NCI-H524 treated with DMSO at 0.1 percent for 48 hours (cell line): ENCODE measurements around the gene KLK11.
"Not testable (repeated sequence)": the region's sequence is repeated elsewhere in the genome, so short reads cannot be mapped to it uniquely, and the experiment has no call there.

Experiments
- DNase-seq: peaks from one replicate; lab custom pipeline; 2025; lab: John Stamatoyannopoulos, UW

The KLK11 gene

DNA sequence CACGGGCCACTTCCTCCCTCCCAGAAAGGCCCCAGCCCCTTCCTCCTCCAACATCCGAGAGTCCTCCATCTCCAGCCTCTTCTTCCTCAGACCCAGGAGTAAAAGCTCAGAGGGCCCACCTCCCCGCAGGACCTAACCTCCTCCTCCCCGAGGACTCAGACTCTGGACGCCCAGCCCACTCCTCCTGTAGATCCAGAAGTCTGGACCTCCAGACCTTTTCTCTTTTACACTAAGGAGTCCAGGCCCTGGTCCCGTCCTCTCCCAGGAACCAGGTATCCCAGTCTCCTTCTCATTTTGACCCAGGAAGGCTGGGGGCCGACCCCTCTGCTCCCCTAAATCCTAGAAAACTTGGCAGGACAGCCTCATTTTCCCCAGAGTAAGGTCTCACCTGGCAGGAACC, 23.1 kb downstream of the KLK11 start:
- no peak for DNase-seq

DNA sequence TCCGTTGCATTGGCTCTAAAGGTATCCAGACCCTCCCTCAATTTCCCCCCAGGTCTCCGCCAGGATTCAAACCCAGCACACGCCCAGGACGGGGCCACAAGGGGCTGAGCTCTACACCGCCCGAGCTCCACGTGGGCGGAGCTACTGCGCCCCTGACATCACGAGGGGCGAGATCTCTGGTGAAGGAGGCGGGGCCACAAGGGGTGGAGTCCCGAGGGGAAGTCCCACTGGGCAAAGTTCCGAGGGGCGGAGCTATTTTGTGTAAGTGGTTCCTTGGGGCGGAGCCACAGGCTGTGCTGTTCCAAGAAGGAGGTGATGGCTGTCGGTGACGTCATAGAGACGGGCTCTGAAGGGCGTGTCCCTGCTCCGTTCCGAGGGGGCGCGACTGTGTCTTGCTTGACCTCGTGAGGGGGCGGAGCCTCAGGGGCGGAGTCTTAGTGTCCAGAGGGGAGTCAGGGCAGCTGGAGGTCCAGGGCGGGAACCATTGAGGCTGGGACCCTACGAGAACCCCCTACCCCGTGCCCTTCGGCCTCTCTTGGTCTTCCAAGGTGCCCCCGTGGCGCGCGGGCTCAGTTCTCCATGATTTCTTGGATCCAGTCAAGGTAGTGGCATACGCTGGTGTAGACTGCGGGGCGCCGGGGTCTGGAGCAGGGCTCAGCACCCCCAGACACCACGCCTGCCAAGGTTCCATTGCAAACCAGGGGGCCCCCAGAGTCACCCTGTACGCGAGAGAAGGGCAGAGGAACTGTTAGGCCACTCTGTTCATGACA, 23.7 kb downstream of the KLK11 start:
- no peak for DNase-seq

DNA sequence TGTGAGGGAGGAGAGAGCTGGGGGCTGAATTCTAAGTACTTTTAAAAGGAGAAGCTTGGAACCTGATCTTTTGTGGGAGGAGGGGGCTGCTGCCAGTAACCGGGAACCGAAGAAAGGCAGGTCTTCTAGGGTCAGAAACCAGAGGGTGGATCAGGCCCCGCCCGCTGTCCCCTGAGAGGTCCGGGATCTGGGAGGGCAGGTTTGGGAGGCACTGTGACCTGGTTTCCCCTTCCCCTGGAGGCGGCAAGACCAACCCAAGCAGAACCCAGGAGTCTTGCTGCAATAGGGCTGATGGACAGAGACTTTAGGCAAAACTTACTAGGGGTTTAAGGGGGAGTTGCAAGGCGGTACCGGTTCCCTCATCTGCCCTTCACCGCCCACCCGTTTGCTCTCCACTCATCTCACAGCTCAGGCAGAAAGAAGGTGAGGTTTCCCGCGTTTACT, 24.3 kb downstream of the KLK11 start:
- DNase-seq: no peak

DNA sequence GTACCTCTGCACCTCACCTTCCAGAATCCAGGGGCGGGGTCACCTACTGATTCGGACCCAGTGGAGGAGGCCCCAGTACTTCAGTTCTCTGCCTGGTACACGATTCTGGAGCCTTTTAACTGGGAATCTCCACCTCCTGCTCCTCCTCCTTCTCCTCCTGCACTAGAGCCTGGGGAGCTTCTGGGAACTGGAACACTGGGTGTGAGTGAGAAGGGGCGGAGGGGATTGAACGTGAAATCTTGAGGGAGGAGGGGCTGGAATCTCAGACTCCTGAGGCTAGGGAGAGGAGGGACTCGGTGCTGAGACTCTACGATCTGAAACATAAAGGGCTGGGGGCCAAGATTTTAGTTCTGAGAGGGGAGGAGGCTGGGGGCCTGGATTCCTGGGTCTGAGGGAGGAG, 24.9 kb downstream of the KLK11 start, which contains the start of gene KLK8:
TSS of gene KLK8 (minus strand) at position 90 of the 400 bp plus-strand sequence. CDS start 437 bp downstream, outside the sequence.
- no peak for DNase-seq

DNA sequence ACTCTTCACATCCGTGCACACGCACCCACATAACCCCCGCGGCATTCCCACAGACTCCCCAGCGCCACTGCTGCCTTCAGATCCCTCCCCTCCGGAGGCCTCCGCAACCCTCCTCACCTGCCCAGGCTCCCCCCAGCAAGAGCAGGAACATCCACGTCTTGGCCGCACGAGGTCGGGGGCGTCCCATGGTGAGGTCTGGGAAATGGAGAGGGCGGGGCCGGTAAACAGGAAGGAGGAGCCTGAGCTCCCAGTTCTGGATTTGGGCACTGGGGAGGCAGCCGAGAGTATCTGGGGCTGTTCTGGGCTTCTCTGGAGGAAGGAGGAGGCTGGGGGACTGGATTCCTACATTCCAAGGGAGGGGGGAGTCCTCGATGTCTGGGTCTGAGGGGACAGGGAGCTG, 25.4 kb downstream of the KLK11 start:
- no peak for DNase-seq

DNA sequence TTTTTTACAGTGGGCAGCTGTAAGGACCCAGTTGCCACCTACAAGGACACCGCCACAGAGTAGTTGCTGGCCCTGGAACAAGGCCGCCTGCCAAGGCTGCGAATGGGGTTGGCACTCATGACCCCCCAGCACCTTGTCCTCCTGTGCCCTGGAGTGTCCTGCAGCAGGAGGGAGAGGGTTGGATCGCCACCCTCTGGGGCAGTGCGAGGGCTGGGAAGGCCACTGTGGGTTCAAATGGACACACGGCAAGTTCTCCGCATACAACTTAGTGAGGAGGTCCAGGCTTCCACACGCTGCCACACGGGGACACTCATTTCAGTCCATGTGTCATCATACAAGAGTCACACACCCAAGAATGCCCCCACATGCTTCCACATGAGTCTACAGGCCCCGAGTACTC, 26.0 kb downstream of the KLK11 start:
- DNase-seq: no peak

DNA sequence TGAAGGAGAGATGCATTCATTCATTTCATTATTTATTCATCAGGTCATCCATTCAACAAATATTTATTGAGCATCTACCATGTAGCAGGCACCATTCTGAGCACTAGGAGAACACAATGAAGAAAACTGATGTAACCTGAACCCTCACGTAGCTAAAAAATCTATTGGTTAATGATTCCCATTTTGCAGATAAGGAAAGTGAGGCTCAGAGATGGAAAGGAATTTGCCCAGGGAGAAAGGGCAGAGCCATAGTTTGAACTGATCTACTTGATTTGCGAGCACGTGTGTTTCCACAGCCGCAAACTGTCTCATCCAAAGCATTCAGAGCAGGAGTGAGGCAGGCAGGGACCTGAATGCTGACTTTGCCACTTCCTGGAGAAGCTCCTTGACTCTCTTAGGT, 27.7 kb downstream of the KLK11 start:
- no peak for DNase-seq

DNA sequence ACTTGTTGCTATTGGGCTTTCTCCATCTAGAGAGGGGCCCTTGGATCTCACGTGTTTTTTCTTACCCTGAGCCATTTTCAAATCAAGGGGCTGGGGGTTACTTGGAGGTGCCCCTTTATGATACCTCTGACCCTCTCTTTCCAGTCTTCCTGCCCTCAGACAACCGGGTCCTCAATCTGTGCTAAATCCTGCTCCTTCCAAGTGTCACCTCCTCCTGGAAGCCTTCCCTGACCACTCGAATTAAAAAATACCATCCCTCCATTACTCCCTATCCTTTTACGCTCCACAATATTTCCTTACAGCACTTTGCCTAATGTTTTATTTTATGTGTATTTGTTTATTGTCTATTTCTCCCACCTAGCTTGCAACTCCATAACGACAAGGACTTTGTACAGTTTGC, 28.4 kb downstream of the KLK11 start:
- DNase-seq: no peak

DNA sequence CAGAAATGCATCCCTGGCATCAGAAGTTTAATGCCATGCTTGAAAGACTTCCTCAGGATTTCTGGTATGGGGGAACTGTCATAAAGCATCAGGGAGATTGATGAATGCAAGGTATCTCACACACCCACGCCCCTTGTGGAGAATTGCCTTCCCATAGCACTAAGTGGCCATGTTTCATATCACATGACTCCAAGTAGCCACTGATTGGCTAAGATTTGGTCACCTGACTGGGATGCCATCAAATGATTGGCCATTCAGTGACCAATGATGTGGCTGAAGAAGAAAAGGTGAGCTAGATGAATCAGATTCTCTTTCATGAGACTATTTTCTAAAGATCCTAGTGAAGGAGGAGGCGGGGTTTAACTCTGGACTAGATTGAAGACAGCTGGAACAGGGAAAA, 32.3 kb downstream of the KLK11 start:
- DNase-seq: no peak

DNA sequence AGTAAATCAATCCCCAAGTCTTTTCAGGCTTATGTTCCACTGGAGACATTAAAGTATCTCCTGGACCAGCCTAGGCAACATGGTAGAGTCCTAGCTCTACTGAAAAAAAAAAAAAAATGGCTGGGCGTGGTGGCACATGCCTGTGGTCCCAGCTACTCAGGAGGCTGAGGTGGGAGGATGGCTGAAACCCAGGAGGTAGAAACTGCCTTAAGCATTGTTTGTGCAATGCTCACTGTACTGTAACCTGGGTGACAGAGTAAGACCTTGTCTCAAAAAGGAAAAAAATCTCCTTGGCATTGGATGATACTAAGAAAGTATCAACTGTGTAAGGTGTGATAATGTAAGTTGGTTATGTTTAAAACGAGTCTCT, 33.8 kb downstream of the KLK11 start:
- no peak for DNase-seq

DNA sequence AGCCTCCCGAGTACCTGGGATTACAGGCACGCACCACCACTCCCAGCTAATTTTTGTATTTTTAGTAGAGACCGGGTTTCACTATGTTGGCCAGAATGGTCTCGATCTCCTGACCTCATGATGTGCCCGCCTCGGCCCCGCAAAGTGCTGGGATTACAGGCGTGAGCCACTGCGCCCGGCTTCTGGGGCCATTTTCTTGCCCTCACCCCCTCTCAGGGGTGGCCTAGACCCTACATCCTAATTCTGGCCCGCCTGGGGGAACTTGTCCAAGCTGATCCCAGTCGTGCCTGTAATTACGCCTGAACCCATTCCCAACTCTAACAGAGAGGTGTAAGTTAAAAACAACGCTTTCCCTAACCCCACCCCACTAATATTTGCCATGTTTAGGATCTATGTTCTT, 42.0 kb downstream of the KLK11 start:
- not testable (repeated sequence) for DNase-seq

DNA sequence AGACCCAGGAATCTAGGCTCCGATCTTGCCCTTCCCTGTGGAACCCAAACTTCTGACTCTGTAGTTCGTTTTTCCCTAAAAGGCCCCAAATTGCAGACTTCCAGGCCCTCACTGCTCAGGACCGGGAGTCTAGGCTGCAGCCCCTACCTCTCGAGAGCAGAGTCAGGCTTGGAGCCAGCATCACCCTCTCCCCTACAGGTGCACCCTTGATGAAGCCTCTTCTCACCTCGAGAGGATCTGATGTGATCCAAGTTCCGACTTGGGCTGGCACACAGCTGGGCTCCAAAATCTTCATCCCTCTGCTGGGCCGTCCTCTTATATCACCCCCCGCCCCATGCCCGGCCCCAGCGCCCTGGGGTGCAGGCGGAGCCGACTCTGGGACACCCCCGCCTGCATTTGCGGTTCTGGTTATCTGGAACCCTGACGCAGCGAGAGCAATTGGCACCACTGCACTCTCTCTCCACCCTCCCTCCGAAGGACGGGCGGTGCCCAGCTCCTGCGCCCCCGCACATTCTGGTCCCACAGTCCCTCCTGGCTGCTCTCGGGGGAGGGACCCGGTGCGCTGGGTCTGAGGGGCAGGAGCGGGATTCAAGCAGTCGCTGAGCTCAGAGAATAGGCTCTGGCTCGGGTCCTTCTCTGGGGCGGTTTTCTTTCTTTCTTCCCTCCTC, 42.7 kb downstream of the KLK11 start, which contains the start of gene KLK7:
TSS of gene KLK7 (minus strand) at position 293 of the 668 bp plus-strand sequence. CDS start 1,518 bp downstream, outside the sequence.
- DNase-seq: no peak

DNA sequence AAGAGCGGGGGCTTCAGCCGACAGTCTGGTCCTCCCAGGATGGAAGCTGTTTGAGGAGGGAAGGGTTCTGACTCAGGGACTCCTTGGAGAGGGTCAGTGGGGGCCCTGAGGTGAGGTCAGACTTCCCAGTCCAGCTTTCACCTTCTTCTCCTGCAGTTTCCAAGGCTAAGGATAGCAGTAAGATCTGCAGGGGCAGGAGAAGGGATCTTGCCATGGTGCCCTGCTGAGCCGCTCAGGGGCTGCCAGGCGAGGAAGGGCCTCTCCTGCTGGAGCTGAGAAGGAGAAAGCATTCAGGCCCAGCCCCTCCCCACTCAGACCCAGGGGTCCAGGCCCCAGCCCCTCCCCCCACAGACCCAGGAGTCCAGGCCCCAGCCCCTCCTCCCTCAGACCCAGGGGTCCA, 44.2 kb downstream of the KLK11 start:
- DNase-seq: no peak

DNA sequence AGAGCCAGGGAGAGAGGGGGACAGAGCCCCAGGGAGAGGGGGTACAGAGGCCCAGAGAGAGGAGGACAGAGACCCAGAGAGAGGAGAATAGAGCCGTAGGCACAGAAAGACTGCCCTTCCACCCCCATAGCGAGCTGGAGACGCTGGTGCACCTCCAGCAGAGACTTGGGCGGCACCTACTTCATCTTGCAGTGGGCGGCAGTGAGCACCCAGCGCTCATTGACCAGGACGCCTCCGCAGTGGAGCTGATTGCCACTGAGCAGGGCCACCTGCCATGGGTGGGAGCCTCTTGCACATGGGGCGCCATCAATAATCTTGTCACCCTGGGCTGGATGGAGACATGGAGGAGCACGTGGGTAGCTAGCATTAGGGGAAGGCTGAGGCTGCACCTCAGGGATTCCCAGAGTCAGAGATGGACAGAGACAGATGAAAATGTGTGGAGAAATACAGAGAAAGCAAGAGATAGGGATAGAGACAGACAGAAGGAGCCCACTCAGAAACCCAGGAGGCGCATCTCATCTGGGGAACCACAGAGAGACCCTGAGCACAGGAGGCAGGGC, 44.7 kb downstream of the KLK11 start:
- DNase-seq: no peak

DNA sequence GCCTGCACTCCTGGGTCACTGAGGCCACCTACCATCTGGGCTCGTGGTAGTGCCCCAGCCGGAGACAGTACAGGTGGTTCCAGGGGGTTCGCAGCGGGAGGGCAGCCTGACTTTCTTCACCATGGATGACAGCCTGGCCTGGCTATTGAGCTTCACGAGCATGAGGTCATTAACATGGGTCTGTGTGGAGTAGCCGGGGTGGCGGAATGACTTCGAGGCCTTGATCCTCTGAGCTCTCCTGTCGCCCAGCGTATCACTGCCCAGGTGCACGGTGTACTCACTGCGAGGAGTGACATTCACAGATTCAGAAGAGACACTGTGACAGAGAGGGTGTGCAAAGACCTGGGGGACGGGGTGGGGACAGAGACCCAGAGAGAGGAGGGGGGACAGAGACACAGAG, 46.2 kb downstream of the KLK11 start:
- no peak for DNase-seq

DNA sequence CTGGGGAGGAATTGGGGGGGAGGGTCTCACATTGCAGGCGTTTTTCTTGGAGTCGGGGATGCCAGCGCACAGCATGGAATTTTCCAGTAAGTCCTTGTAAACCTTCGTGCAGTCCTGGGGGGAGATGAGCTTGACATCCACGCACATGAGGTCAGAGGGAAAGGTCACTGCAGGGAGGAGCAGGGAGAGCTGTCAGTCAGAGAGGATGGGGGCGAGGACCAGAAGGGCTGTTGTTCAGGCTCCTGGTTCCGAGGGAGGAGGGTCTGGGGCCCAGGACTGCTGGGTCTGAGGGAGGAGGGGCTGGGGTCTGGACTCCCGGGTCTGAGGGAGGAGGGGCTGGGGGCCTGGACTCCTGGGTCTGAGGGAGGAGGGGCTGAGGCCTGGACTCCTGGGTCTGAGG, 46.7 kb downstream of the KLK11 start:
- no peak for DNase-seq

DNA sequence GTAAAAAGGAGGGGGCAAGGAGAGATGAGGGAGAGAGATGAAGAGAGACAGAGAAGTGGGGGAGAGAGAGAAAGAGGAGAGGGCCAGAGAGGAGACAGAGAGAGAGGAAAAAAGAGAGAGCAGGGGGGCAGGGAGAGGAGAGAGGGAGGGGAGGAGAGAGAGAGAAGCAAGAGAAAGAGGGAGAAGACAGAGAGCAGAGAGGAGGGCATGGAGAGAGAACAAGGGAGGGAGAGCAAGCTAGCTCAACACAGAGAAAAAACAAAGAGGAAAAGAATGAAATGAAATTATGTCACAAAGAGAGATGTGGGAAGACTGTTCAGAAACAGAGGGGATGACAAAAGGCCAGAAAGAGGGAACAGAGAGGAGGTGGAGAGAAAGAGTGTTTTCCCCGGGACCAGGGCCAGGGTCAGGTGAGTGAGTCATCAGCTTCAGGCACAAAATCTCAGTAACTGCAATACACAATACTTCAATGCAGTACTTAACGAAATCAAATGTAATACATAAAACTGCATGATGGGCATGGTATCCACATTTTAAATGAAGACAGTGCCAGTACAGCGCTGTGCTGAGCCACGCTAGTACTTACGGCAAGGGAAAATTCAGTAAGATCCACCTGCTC, 47.5 kb downstream of the KLK11 start:
- DNase-seq: no peak

DNA sequence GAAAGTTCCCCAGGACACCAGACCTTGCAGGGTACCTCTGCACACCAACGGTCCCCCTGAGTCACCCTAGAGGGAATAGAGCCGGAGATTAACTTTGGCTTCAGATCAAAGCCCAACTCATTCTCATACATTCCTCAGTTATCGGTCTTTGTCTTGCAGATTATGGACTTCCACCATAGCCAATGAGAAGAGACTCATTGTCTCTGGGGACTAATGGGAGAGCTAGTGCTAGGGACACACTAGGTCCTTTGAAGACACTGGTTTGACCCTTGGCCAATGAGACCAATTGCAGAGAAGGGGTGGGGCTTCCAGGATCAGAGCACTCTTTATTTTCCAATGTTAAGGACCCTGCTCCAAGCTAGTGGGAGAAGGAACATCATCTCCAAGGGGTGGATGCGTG, 48.8 kb downstream of the KLK11 start:
- DNase-seq: no peak

DNA sequence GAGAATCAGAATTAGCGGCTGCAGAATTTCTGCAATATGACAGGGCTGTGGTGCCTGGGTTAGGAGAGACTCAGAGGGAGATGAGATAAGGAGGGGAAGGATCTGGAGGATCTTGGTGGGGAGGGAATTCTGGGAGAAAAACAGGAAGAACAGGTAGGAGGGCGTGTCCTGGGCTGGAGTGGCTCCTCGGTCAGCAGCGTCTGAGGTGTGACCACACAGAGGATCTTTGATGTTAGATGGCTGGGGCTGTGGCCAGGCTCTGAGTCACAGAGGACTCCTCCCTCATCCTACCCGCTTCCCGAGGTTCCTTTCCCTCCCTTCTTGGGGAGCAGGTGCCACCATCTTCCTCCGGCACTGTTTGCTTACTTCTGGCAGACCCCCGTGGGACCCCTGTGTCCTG, 50.6 kb downstream of the KLK11 start:
- no peak for DNase-seq

DNA sequence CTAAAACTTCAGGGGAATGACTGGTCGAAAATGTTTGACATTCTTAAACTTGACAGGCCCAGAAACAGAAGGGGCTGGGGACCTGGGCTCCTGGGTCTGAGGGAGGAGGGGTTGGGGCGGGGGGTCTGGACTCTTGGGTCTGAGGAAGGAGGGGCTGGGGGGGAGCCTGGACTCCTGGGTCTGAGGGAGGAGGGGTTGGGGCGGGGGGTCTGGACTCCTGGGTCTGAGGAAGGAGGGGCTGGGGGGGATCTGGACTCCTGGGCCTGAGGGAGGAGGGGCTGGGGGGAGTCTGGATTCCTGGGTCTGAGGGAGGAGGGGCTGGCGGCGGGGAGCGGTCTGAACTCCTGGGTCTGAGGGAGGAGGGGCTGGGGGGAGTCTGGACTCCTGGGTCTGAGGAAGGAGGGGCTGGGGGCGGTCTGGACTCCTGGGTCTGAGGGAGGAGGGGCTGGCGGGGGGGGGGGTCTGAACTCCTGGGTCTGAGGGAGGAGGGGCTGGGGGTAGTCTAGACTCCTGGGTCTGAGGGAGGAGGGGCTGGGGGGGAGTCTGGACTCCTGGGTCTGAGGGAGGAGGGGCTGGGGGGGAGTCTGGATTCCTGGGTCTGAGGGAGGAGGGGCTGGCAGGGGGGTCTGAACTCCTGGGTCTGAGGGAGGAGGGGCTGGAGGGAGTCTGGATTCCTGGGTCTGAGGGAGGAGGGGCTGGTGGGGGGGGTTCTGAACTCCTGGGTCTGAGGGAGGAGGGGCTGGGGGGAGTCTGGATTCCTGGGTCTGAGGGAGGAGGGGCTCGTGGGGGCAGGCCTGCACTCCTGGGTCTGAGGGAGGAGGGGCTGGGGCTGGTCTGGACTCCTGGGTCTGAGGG, 51.5 kb downstream of the KLK11 start:
- no peak for DNase-seq

DNA sequence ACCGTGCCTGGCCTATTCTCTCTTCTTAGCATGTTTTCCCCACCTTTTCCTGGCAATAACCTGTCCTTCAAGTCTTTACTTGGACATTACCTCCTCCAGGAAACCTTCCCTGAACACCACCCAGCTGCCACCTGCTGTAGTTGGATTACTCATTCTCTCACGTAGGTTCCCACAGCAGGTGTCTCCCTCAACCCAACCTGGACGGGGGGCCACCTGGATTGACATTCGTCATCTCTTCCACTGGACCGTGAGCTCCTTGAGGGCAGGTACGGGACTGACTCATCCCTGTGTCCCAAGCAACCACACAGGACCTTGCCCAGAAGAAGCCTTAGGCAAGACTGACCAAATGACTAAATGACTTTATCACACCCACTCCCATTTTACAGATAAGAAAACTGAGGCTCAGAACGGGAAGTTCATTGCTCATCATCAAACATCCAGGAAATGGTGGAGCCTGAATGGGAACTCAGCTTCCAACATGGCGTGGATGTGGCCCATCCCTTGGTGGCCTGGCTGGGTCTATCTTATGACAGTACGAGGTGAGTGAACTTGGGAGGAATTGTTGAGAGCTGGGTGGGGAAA, 53.5 kb downstream of the KLK11 start:
- no peak for DNase-seq
